ENCODE results near the gene NAPB. TPM values are rescaled to one million over a fixed set of nuclear protein-coding genes. Genes with fewer than 3 reads are reported as not detected.
A peak's percentile ranks its signal among the peaks of the same experiment; 100 is the strongest.

NAPB gene
- total and polyA plus RNA-seq, 10 of the 15 experiments (the other 5 are each of a cell fraction or from before 2014, with no cell fraction given): 2.1 to 15.9 (median 7.2) TPM

DNA sequence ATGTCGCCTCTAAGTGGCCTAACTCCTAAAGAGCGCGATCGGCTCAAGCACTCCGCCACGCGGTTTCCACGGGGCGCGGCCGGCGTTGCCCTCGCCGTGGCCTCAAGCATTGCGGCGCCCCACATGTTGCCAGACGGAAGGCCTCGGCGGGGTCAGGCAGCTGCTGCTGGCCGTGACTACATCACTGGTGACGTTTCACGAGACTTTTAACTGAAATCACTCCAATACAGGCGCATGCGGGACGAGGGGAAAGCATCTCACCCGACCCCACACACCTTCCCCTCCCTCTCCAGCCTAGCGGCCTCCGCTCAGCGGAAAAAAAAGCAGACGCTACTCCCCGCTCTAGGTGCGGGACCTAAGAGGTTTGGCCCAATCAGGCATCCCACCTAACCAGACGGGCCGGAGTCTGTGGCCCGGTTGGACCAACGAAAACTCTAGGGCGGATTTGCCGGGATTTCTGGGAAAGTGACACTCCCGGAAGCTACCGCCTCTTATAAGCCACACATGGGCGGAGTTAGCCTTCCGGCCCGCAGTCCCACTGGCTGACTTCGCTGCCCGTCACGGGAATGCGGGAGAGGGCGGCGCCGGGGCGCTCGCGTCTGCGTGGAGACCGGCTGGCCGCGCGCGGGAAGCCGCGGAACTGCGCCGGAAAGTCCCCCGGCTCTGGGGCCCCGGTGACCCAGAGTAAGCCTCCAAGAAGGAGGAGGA lies 70.9 kb downstream of the NAPB start, which contains the start of gene NXT1 (continued):
- TF ChIP-seq ZNF207 (IDR thresholded peaks at IDR 0.05; ENCODE audit: borderline replicate concordance) (no peak), CREB1 (IDR thresholded peaks at IDR 0.05; ENCODE audit: low read depth) (peak; percentile 81), BHLHE40 (IDR thresholded peaks at IDR 0.05; ENCODE audit: borderline replicate concordance in 1 of 2, low read depth in 2 of 2, low read length in 1 of 2) (peak; percentile 19 to 66; a peak in 3 of 4 replicates), CHD1 (IDR thresholded peaks at IDR 0.05; ENCODE audit: low read depth, low read length) (no peak), IRF5 (IDR thresholded peaks at IDR 0.05; ENCODE audit: borderline replicate concordance) (no peak; the same call in 1 of the 2 replicates), IRF4 (IDR thresholded peaks at IDR 0.05; ENCODE audit: low read depth, low read length) (no peak), CBFB (IDR thresholded peaks at IDR 0.05; ENCODE audit: low read depth) (peak; percentile 19; the same call in 1 of the 2 replicates), POLR2A (IDR thresholded peaks at IDR 0.05; ENCODE audit: low read depth, low read length) (peak; percentile 83), ZNF217 (IDR thresholded peaks at IDR 0.05) (no peak), SMAD5 (IDR thresholded peaks at IDR 0.05; ENCODE audit: low read depth) (no peak), HDAC2 (IDR thresholded peaks at IDR 0.05) (no peak), RBBP5 (conservative IDR thresholded peaks at IDR 0.05) (no peak), E4F1 (IDR thresholded peaks at IDR 0.05; ENCODE audit: borderline replicate concordance, partially characterized antibody) (no peak), NFIC (IDR thresholded peaks at IDR 0.05; ENCODE audit: low read depth, low read length) (no peak), NFYA (IDR thresholded peaks at IDR 0.05; ENCODE audit: borderline replicate concordance, low read depth, low read length) (no peak), HDAC6 (IDR thresholded peaks at IDR 0.05; ENCODE audit: unreplicated experiment) (no peak), SP1 (IDR thresholded peaks at IDR 0.05; ENCODE audit: low read depth, low read length) (peak; percentile 96)
- TF ChIP-seq, protein P1, sequence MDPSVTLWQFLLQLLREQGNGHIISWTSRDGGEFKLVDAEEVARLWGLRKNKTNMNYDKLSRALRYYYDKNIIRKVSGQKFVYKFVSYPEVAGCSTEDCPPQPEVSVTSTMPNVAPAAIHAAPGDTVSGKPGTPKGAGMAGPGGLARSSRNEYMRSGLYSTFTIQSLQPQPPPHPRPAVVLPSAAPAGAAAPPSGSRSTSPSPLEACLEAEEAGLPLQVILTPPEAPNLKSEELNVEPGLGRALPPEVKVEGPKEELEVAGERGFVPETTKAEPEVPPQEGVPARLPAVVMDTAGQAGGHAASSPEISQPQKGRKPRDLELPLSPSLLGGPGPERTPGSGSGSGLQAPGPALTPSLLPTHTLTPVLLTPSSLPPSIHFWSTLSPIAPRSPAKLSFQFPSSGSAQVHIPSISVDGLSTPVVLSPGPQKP (IDR thresholded peaks at IDR 0.05; ENCODE audit: low read depth, low read length): peak; percentile 56; the same call in 1 of the 2 replicates
- TF ChIP-seq, protein P2, sequence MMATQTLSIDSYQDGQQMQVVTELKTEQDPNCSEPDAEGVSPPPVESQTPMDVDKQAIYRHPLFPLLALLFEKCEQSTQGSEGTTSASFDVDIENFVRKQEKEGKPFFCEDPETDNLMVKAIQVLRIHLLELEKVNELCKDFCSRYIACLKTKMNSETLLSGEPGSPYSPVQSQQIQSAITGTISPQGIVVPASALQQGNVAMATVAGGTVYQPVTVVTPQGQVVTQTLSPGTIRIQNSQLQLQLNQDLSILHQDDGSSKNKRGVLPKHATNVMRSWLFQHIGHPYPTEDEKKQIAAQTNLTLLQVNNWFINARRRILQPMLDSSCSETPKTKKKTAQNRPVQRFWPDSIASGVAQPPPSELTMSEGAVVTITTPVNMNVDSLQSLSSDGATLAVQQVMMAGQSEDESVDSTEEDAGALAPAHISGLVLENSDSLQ (IDR thresholded peaks at IDR 0.05): peak; percentile 99
- TF ChIP-seq, protein P3, sequence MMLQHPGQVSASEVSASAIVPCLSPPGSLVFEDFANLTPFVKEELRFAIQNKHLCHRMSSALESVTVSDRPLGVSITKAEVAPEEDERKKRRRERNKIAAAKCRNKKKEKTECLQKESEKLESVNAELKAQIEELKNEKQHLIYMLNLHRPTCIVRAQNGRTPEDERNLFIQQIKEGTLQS (IDR thresholded peaks at IDR 0.05; ENCODE audit: borderline replicate concordance, extremely low read depth, low read depth, low read length): no peak
- TF ChIP-seq, protein P4, sequence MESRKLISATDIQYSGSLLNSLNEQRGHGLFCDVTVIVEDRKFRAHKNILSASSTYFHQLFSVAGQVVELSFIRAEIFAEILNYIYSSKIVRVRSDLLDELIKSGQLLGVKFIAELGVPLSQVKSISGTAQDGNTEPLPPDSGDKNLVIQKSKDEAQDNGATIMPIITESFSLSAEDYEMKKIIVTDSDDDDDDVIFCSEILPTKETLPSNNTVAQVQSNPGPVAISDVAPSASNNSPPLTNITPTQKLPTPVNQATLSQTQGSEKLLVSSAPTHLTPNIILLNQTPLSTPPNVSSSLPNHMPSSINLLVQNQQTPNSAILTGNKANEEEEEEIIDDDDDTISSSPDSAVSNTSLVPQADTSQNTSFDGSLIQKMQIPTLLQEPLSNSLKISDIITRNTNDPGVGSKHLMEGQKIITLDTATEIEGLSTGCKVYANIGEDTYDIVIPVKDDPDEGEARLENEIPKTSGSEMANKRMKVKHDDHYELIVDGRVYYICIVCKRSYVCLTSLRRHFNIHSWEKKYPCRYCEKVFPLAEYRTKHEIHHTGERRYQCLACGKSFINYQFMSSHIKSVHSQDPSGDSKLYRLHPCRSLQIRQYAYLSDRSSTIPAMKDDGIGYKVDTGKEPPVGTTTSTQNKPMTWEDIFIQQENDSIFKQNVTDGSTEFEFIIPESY (IDR thresholded peaks at IDR 0.05): no peak
- TF ChIP-seq, protein P5, sequence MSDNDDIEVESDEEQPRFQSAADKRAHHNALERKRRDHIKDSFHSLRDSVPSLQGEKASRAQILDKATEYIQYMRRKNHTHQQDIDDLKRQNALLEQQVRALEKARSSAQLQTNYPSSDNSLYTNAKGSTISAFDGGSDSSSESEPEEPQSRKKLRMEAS (IDR thresholded peaks at IDR 0.05; ENCODE audit: low read depth, low read length): peak; percentile 89

All from GM12878 (cell line).